ENCODE data around the gene AHR.

The AHR gene

GRCh38 chr7:17319164-17320101 lies 21.0 kb downstream of the AHR start:
- DNase-seq = no peak
- H3K27me3 ChIP-seq (replicated peaks; ENCODE audit: insufficient read depth, low read length) = no peaks in the 10 kb centered on the region
- H3K9me2 ChIP-seq (replicated peaks; ENCODE audit: insufficient read depth, low read length) = no peaks in the 10 kb centered on the region
- H3K4me1 ChIP-seq (ENCODE audit: low read length) = no peaks in the 10 kb centered on the region
- no peaks in the 10 kb centered on the region for H3K79me2 ChIP-seq (ENCODE audit: low read length)
- no peak overlapping the region for H2AFZ ChIP-seq (ENCODE audit: low read length)
- H3K9ac ChIP-seq (ENCODE audit: low read length) = no peak overlapping the region
- no peak overlapping the region for H3K4me3 ChIP-seq (ENCODE audit: low read length)
- H3K27ac ChIP-seq (ENCODE audit: low read length) = no peak overlapping the region
- TF ChIP-seq EZH2phosphoT487 (IDR thresholded peaks at IDR 0.05; ENCODE audit: low read length) (no peak), EZH2 (optimal IDR thresholded peaks at IDR 0.05; ENCODE audit: low read depth, low read length) (no peak)
- H3K36me3 ChIP-seq (replicated peaks; ENCODE audit: insufficient read depth, low read length) = no peaks in the 10 kb centered on the region
- H3K9me3 ChIP-seq (replicated peaks; ENCODE audit: insufficient read depth, low read length) = no peaks in the 10 kb centered on the region
- H4K20me1 ChIP-seq (ENCODE audit: insufficient read depth, low read length) = no peaks in the 10 kb centered on the region
- no peaks in the 10 kb centered on the region for H3F3A ChIP-seq (ENCODE audit: insufficient read depth, low read length)
- H3K4me2 ChIP-seq (ENCODE audit: low read depth, low read length) = no peak overlapping the region

DNA sequence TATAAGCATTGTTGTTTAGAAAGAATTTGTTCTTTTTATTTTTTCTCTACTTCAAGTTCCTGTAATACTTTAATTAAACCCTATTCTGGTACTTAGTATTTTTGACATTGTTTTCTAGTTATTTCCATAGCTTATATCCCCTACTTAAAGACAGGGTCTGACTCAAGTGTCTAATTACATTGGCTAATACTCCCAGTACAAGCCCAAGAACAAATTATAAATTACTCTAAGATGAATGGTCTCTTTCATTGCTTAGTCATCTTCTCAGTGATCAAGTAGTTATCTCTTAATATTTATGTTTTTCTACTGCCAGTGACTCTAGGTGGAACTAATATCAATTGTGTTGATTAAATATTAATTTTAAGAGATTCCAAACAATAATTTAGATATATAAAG lies 21.6 kb downstream of the AHR start:
- no peaks in the 10 kb centered on the region for H4K20me1 ChIP-seq (ENCODE audit: insufficient read depth, low read length)
- H3K9ac ChIP-seq (ENCODE audit: low read length) = no peak overlapping the region
- H3K4me1 ChIP-seq (ENCODE audit: low read length) = no peaks in the 10 kb centered on the region
- no peak overlapping the region for H3K4me3 ChIP-seq (ENCODE audit: low read length)
- H3K9me2 ChIP-seq (replicated peaks; ENCODE audit: insufficient read depth, low read length) = no peaks in the 10 kb centered on the region
- H2AFZ ChIP-seq (ENCODE audit: low read length) = no peak overlapping the region
- H3K4me2 ChIP-seq (ENCODE audit: low read depth, low read length) = no peak overlapping the region
- TF ChIP-seq EZH2 (optimal IDR thresholded peaks at IDR 0.05; ENCODE audit: low read depth, low read length) = no peak
- no peak for TF ChIP-seq CTCF (IDR thresholded peaks at IDR 0.05; ENCODE audit: low read length)
- no peak for TF ChIP-seq EZH2phosphoT487 (IDR thresholded peaks at IDR 0.05; ENCODE audit: low read length)
- no peak overlapping the region for H3K27ac ChIP-seq (ENCODE audit: low read length)
- H3F3A ChIP-seq (ENCODE audit: insufficient read depth, low read length) = no peaks in the 10 kb centered on the region
- no peak for DNase-seq
- no peaks in the 10 kb centered on the region for H3K9me3 ChIP-seq (replicated peaks; ENCODE audit: insufficient read depth, low read length)
- H3K27me3 ChIP-seq (replicated peaks; ENCODE audit: insufficient read depth, low read length) = no peaks in the 10 kb centered on the region
- H3K36me3 ChIP-seq (replicated peaks; ENCODE audit: insufficient read depth, low read length) = no peaks in the 10 kb centered on the region
- H3K79me2 ChIP-seq (ENCODE audit: low read length) = no peaks in the 10 kb centered on the region

- no peaks in the 10 kb centered on the region for H3K9me2 ChIP-seq (replicated peaks; ENCODE audit: insufficient read depth, low read length)
- no peak overlapping the region for H3K27ac ChIP-seq (ENCODE audit: low read length)
- no peak overlapping the region for H3K4me3 ChIP-seq (ENCODE audit: low read length)
- H2AFZ ChIP-seq (ENCODE audit: low read length) = no peak overlapping the region
- no peaks in the 10 kb centered on the region for H3K27me3 ChIP-seq (replicated peaks; ENCODE audit: insufficient read depth, low read length)
- no peaks in the 10 kb centered on the region for H3K36me3 ChIP-seq (replicated peaks; ENCODE audit: insufficient read depth, low read length)
- no peak for TF ChIP-seq EZH2 (optimal IDR thresholded peaks at IDR 0.05; ENCODE audit: low read depth, low read length)
- TF ChIP-seq EZH2phosphoT487 (IDR thresholded peaks at IDR 0.05; ENCODE audit: low read length) = no peak
- TF ChIP-seq CTCF (IDR thresholded peaks at IDR 0.05; ENCODE audit: low read length) = no peak
- no peak for DNase-seq
- no peaks in the 10 kb centered on the region for H4K20me1 ChIP-seq (ENCODE audit: insufficient read depth, low read length)
- H3K9me3 ChIP-seq (replicated peaks; ENCODE audit: insufficient read depth, low read length) = no peaks in the 10 kb centered on the region
- no peak overlapping the region for H3K4me2 ChIP-seq (ENCODE audit: low read depth, low read length)
- H3K4me1 ChIP-seq (ENCODE audit: low read length) = no peaks in the 10 kb centered on the region
- H3F3A ChIP-seq (ENCODE audit: insufficient read depth, low read length) = no peaks in the 10 kb centered on the region
- H3K79me2 ChIP-seq (ENCODE audit: low read length) = no peaks in the 10 kb centered on the region
- no peak overlapping the region for H3K9ac ChIP-seq (ENCODE audit: low read length)
Measured at GRCh38 chr7:17320657-17321056, 22.2 kb downstream of the AHR start.

GRCh38 chr7:17325364-17325763 lies 26.9 kb downstream of the AHR start:
- no peak overlapping the region for H3K4me3 ChIP-seq (ENCODE audit: low read length)
- H3K27ac ChIP-seq (ENCODE audit: low read length) = no peak overlapping the region
- TF ChIP-seq CTCF (IDR thresholded peaks at IDR 0.05; ENCODE audit: low read length) (no peak), EZH2phosphoT487 (IDR thresholded peaks at IDR 0.05; ENCODE audit: low read length) (no peak), EZH2 (optimal IDR thresholded peaks at IDR 0.05; ENCODE audit: low read depth, low read length) (no peak)
- H3K4me2 ChIP-seq (ENCODE audit: low read depth, low read length) = no peak overlapping the region
- no peaks in the 10 kb centered on the region for H3K36me3 ChIP-seq (replicated peaks; ENCODE audit: insufficient read depth, low read length)
- no peaks in the 10 kb centered on the region for H3K79me2 ChIP-seq (ENCODE audit: low read length)
- H3K9me2 ChIP-seq (replicated peaks; ENCODE audit: insufficient read depth, low read length) = no peaks in the 10 kb centered on the region
- H3K4me1 ChIP-seq (ENCODE audit: low read length) = no peaks in the 10 kb centered on the region
- DNase-seq = no peak
- no peak overlapping the region for H3K9ac ChIP-seq (ENCODE audit: low read length)
- H3K27me3 ChIP-seq (replicated peaks; ENCODE audit: insufficient read depth, low read length) = no peaks in the 10 kb centered on the region
- no peaks in the 10 kb centered on the region for H4K20me1 ChIP-seq (ENCODE audit: insufficient read depth, low read length)
- H2AFZ ChIP-seq (ENCODE audit: low read length) = no peak overlapping the region
- H3F3A ChIP-seq (ENCODE audit: insufficient read depth, low read length) = no peaks in the 10 kb centered on the region
- no peaks in the 10 kb centered on the region for H3K9me3 ChIP-seq (replicated peaks; ENCODE audit: insufficient read depth, low read length)

All from MM.1S (cell line).